ENCODE measurements around the gene CCNYL1.

Gene CCNYL1

GRCh38 chr2:207674266-207674774 lies 37.1 kb upstream of the CCNYL1 start:
- no peak overlapping the region for H3K4me3 ChIP-seq (ENCODE audit: low read depth, low read length)
- no peak for DNase-seq
- H3K9me3 ChIP-seq: no peaks in the 10 kb centered on the region
- TF ChIP-seq CTCF (IDR thresholded peaks at IDR 0.05; ENCODE audit: low read depth, low read length): no peak
- H3K27me3 ChIP-seq: no peaks in the 10 kb centered on the region
- H3K36me3 ChIP-seq: no peaks in the 10 kb centered on the region
- no peaks in the 10 kb centered on the region for H3K4me1 ChIP-seq

GRCh38 chr2:207674826-207675225 lies 36.6 kb upstream of the CCNYL1 start:
- H3K9me3 ChIP-seq: no peaks in the 10 kb centered on the region
- H3K36me3 ChIP-seq: no peaks in the 10 kb centered on the region
- TF ChIP-seq CTCF (IDR thresholded peaks at IDR 0.05; ENCODE audit: low read depth, low read length): no peak
- H3K27me3 ChIP-seq: no peaks in the 10 kb centered on the region
- no peak for DNase-seq
- no peaks in the 10 kb centered on the region for H3K4me1 ChIP-seq
- no peak overlapping the region for H3K4me3 ChIP-seq (ENCODE audit: low read depth, low read length)

GRCh38 chr2:207676827-207677354 lies 34.5 kb upstream of the CCNYL1 start:
- Histone ChIP-seq H3K27me3 (no peaks in the 10 kb centered on the region), H3K9me3 (no peaks in the 10 kb centered on the region), H3K4me3 (ENCODE audit: low read depth, low read length) (no peak overlapping the region), H3K36me3 (no peaks in the 10 kb centered on the region), H3K4me1 (no peaks in the 10 kb centered on the region)
- no peak for TF ChIP-seq CTCF (IDR thresholded peaks at IDR 0.05; ENCODE audit: low read depth, low read length)
- DNase-seq: no peak

GRCh38 chr2:207681431-207681830 lies 30.0 kb upstream of the CCNYL1 start:
- Histone ChIP-seq H3K36me3 (no peaks in the 10 kb centered on the region), H3K4me3 (ENCODE audit: low read depth, low read length) (no peak overlapping the region), H3K9me3 (no peaks in the 10 kb centered on the region), H3K4me1 (no peaks in the 10 kb centered on the region), H3K27me3 (no peaks in the 10 kb centered on the region)
- no peak for TF ChIP-seq CTCF (IDR thresholded peaks at IDR 0.05; ENCODE audit: low read depth, low read length)
- no peak for DNase-seq

GRCh38 chr2:207682557-207682956 lies 28.9 kb upstream of the CCNYL1 start:
- H3K4me3 ChIP-seq (ENCODE audit: low read depth, low read length): no peak overlapping the region
- no peak for TF ChIP-seq CTCF (IDR thresholded peaks at IDR 0.05; ENCODE audit: low read depth, low read length)
- H3K36me3 ChIP-seq: no peaks in the 10 kb centered on the region
- no peak for DNase-seq
- H3K27me3 ChIP-seq: no peaks in the 10 kb centered on the region
- H3K4me1 ChIP-seq: no peaks in the 10 kb centered on the region
- H3K9me3 ChIP-seq: no peaks in the 10 kb centered on the region

GRCh38 chr2:207683438-207683837 lies 28.0 kb upstream of the CCNYL1 start:
- H3K27me3 ChIP-seq: no peaks in the 10 kb centered on the region
- no peak overlapping the region for H3K4me3 ChIP-seq (ENCODE audit: low read depth, low read length)
- TF ChIP-seq CTCF (IDR thresholded peaks at IDR 0.05; ENCODE audit: low read depth, low read length): no peak
- no peaks in the 10 kb centered on the region for H3K4me1 ChIP-seq
- DNase-seq: no peak
- H3K9me3 ChIP-seq: no peaks in the 10 kb centered on the region
- no peaks in the 10 kb centered on the region for H3K36me3 ChIP-seq
